NCI-H1092 treated with DMSO at 0.1 percent for 48 hours (cell line): ENCODE results near the gene HLCS.
"Not testable (repeated sequence)": the region's sequence is repeated elsewhere in the genome, so short reads cannot be mapped to it uniquely, and the experiment has no call there.

ENCODE experiments used
- DNase-seq: peaks from one replicate; lab custom pipeline; 2025; lab: John Stamatoyannopoulos, UW

The HLCS gene

DNA sequence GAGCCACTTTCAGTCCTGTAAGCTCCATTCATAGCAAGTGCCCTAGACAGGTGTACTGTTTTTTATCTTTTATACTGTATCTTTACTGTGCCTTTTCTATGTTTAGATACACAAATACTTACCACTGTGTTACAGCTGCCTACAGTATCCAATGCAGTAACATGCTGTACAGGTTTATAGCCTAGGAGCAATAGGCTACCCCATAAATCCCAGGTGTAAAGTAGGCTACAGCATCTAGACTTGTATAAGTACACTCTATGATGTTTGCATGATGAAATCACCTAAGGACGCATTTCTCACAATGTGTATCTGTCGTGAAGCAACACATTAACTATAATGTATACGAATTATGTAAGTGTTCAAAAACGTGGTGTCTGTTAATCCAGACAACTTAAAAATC, 10.7 kb downstream of the HLCS start:
- no peak for DNase-seq

DNA sequence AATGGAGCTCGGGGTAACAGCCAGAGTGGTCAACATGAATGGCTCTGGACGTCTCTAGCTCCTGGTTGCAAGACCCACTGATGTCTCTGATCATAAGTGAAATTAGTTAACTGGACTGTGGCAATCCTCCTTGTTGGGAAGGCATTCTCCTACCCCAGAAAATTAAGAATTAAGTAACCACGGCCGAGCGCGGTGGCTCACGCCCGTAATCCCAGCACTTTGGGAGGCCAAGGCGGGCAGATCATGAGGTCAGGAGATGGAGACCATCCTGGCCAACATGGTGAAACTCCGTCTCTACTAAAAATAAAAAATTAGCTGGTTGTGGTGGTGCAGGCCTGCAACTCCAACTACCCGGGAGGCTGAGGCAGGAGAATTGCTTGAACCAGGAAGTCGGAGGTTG, 14.1 kb downstream of the HLCS start:
- DNase-seq: not testable (repeated sequence)

DNA sequence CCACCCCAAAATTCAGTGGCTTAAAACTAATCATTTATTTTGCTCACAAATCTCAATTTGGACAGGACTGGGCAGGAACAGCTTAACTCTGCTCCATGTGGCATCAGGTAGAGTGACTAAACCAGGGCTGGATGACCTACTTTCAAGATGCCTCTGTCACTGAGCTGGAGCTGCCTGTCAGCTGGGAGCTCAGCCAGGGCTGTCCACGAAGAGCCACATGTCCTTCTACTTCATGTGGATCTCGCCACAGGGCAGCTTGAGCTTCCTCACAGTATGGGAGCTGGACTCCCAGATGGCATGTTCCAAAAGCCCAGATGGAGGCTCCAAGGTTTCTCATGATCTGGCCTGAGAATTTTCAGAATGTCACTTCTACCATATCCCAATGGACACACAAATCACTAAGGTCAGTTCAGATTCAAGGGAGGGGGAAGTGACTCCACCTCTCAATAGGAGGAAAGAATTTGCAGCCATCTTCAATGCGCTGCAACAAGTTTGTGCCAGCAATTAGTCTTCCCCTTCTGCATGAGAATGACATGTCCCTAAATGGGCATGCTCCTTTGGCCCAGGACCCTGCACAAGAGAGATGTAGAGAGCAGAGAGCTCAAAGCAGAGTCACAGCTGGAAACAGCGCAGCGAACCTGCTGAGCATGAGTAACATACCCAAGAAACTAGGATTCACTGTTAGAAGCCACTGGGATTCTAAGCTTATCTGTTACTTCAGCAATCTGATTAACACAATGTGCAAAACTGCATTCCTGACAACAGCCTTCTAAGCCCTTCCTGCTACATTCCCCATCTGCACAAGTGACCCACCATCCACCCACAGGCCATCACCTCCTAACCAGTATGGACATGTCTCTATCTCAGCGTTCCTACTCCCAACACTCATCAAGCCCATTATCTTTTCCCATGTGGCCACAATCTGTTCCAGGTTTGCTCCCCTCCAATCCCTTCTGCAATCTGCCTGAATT, 17.0 kb downstream of the HLCS start:
- no peak for DNase-seq

DNA sequence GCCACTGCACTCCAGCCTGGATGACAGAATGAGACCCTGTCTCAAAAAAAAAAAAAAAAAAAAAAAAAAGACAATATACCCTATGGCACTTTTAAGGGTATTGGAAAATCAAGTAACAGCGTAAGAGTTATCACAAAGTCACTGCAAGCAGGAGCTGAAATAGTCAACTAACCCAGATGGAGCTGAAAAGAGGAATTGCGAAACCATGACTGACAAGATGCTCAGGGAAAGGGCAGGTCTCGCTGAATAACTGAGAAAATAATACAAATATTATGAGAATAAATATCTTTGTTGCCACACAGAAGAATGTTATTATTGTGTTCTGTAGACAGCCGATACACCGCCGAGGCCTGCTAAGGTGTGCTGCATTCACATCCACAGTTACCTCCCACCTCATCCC, 17.8 kb downstream of the HLCS start:
- DNase-seq: no peak

DNA sequence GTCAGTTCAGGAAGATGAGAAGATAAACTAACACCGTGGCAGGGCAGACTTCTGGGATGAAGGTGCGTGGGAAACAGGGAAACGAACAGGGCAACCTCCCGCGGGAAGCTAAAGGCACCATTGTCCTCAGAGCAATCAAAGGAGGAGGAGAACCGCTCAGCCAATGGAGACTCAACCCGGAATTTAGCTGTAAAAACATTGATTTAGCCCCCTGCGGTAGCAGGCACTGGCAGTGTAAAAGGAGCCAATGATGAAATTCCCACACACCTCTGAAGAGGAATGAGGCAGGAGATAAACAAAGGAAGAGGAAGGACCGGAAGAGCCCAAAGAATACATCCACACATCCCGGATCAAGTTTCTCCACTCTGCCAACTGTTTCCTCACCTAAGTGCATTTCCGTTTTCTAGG, 19.5 kb downstream of the HLCS start:
- no peak for DNase-seq

DNA sequence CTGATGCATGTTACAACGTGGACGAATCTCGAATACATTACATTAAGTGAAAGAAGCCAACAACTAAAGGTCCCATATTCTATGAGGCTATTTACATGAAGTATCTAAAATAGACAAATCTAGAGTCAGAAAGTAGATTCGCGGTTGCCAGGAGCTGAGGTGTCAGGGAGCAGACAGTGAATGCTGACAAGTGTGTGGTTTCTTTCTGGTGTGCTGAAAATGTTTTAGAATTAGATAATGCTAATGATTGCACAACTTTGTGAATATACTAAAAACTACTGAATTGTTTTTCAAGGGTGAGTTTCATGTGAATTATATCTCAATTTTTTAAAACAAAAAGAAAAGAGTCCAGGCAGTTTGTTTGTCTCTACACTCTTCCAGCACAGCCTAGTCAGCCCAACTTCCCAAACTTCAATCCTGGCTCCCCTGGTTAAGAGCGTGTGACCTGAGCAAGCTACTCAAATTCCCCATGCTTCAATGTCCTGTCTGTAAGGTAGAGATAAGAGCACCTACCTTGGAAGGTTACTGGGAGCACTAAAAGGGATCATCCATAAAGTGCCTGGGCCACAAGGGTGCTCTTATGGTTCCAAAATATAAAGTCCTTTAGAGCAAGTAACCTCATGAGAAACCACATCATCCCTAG, 20.9 kb downstream of the HLCS start:
- no peak for DNase-seq

DNA sequence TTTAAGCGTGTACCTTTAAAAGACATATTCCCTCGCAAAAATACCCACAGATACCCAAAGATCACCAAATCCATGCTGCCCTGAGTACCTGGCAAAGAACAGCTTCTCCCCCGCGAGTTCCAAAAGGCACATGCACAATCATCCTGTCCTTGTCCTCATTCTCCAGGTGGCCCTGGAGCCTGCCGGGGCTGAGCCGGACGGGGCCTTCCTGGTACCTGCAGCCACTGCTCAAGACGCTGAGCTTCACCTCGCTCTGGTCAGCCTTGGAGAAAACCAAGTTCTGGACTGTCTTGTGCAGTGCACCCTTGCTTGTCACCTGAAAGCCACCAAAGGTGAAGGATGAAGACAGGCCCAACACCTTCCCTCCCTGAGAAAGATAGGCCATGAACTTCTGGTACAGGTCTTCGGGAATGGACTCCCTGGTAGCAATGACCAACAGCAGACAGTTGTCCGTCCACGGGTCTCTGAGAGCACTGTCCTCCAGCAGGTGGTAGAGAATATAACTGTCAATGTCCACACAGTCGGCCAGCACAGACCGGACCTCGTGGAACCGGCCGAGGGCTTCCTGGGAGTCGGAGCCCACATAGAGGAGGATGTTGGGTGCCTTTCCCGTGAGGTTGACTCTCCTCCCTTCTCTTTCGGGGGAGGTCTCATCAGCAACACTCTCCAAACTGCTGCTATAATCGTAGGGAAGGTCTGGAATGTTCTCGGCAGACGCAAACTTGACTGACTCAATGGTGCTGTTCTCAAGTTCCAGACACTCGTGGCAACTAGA, 29.9 kb downstream of the HLCS start:
- no peak for DNase-seq

DNA sequence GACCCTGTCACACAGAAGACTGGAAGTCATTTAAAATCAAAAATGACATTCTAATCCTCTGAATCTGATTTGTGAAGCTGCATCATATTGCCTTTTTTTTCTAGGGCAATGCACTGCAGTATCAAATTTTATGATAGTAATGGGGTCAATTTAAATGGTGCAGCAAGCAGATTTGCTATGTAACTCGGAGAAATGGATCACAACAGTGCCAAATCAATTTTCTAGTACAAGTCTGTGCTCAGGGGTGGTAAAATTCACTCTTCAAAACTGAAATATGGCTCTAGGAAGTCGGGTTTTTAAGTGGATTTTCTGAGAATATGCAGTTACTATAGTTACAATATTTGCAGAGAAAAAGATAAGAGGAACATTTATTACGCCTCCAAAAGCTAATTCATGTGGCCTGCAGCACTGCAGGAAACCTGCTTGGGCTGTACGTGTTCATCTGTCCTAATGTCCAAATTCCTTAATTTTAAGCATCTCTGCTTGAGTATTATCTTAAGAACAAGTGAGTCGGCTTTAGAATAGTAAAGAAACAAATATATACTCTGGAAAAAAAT, 31.5 kb downstream of the HLCS start:
- peak; percentile 7 for DNase-seq

DNA sequence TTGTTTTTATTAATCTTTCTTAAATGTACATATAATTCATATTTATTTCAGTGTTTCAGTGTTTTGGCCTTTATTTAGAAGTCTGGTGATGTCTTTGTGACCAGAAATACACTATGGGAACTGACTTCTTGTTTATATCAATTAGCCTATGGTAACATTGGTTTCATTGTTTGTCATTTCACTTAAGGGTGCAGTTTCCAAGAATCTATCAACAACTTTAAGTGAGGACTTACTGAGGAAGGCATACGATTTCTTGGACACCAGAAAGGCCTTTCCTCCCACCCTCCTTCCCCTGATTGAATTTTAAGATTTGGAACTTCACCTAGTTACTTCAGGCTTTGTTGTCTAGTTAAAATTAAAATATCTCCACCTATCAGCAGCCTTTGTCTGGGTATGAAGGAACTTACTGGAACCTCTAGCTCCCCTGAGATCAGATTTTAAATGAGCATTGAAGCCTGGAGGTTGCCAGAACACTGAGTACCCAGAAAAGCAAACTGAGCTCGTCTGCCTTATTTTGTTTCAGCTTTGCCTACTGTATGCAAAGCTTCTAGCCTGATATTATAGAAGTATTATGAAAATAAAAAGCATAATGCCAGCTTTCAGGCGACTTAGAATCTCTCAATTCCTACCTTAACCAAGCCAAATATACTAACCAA, 34.2 kb downstream of the HLCS start:
- no peak for DNase-seq

DNA sequence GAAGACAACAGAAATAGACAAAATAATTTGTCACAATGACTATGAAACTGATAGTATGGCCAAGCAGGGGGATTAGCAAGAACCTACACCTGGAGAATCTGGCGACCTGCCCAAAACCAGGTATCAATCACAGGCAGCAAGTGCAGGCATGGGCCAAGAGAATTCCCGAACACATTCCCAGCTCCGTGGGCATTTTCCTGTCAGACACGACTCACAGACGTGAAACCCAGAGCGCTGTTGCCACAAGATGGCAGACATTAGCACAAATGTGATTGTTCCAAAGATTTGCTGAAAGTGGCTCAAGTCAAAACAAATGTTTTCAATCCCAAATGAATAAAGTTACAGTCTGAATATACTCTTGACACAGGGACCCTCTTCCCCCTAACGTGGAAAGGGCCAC, 36.8 kb downstream of the HLCS start:
- no peak for DNase-seq

DNA sequence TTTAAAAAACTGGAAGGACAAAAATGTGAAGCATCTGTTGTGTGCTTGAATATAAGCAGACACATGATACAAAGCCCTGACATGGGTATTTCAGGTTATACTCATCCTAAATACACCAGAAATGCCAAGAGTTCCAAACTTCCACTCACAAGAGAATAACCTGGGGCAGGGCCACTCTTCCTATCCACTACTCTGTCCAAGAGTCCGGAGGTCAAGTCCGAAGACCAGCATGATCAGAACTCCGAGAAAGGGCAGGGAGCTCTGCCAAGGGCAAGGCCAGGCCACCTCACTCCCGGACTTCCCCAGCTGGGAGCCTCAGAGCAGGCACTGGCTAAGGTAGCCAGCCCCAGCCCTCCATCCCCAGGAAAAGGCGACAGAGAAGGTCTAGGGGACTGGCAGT, 37.5 kb downstream of the HLCS start:
- DNase-seq: no peak

DNA sequence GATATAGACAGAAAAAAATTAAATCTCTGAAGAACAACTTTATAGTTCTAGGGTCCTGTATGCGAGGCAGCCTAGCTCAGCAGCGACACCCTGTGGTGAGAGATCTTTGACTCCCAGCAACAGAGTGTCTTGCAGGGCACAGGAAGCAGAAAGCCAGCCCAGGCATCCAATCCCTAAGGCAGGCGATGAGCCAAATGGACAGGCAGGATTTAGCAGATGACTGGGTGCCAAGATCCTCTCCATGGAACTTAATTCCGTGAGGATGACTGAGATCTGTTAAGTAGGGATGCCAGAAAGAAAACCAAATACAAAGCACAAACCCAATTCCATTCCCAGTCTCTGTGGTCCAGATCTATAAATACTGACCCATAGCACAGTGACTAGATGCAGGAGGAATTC, 38.8 kb downstream of the HLCS start:
- DNase-seq: peak; percentile 45

DNA sequence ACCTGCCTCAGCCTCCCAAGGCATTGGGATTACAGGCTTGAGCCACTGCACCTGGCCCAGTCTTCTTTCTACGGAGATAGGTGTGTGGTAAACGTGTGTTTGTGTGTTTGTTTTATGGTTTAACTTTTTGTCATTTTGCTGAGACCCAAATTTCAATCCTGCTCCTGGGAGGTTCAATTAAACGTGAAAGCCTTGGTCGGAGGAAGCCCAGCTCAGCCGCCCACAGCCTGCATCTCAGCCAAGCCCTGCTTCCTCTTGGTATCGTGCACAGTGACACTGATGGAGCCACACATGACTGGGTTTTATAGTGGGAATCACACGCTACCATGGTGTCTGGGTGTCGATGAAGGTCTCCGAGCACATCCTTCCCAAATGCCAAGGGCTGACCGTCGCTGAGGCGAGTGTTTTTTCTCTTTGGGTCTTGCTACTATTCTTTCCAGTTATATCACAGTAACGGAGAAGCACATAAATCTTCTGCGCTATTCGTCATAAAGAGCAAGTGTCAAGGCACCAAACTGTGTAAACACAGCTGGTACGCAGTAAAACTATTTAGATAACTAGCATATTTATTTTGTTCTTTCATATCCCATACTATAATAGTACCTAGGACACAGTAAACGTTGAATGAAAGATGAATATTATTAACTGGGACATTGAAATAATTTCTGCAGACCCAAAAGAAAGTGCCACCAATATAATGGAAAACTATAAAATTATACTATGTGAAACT, 39.3 kb downstream of the HLCS start:
- no peak for DNase-seq

DNA sequence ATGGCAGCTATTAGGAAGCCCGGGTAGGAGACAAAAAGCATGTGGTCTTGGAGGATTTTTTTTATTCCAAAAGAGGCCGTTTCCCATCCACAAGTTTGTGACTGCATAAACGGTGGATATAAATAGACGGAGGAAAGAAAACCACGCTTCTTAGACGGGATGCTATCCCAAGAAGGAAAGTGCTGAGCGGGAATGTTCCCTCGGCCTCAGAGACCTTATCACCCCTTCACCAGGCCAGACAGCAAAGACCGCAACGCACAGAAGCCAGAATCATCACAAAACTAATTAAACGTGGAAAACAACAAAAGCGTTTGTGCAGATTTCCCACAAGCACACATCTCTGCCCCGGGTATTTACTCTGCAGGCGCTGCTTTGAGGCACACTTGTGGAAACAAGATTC, 43.2 kb downstream of the HLCS start:
- no peak for DNase-seq

DNA sequence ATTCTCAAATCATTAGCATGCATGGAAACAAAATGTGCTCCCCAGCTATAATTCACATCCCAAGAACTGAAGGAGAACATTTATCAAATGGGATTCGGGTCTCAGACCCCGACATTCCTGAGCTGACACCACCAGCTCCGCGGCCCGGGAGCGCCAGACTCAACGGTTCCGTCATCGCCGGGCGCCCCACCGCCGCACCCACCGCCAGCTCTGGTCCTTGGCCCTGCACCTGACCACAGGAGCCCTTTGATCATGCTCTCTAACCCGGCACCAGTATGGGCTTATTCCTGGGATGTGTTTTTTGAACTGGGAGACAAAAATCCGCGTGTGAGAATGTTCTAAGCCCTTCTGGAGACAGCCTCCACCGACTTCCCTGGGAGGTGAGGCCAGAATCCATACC, 43.6 kb downstream of the HLCS start:
- no peak for DNase-seq

DNA sequence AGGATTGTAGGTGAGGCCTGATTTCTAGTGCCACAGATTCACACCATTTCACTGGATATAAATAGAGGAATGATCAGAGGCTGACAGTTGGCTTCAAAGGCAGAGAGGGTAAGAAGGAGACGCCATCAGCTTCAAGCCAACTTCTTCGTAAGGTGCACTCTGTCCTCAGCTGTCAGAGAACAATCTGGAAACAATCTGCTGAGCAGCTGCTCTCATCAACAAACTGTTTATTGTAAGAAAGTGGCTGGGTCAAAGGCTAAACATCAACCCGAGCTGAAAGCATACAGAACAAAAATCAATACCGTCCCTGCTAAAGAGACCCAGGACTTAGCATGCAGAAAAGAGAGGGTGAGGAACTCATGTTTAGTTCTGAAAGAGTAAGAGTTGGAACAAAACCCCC, 48.2 kb downstream of the HLCS start:
- no peak for DNase-seq

DNA sequence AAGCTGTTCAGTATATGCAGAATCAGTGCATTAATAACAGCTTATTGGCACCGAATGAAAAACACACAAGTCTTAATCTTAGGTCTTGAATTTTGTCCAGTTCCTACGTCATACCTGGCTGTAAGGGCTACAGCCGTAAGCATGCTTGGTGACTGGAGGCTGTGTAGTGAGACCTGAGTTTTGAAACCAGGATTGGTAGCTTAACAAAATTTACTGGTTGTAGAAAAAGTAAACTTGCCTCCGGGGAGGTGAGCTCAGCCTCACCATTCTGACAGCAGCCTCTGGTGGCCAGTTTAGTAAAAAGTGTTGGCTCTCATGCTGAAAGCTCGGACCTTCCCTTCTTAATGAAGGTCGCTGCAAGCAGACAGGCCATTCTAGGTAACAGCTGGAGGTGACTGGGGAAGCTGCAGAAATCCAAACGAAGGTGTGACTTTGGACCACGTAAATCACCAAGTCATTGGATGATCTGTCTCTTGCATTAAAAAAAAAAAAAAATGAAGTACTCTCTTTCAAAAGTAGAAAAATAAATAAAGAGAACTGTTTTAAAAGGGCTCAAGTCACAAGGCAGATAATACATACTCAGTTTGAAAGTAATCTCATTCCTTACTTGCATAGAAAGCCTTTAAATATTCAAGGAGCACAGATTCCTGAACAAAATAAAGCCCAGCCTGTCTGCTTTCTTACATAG, 48.9 kb downstream of the HLCS start:
- no peak for DNase-seq

DNA sequence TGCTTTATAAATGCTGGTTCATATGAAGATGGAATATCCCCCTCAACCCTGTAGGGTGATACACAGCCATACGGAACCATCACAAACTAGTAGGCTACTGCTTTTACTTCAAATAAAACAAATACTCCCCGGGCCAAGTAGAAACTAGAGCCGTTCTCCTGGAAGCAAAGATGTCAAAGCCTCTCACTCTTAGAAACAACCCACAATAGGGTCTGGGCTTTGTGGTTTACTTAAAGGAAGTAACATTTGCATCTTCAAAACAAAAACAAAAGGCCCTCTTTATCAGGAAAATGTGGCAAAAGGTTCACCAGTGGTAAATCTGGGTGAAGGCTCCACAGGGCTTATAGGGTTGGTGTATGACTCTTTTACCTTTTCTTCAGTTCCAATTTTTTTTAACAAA, 49.8 kb downstream of the HLCS start:
- DNase-seq: no peak

DNA sequence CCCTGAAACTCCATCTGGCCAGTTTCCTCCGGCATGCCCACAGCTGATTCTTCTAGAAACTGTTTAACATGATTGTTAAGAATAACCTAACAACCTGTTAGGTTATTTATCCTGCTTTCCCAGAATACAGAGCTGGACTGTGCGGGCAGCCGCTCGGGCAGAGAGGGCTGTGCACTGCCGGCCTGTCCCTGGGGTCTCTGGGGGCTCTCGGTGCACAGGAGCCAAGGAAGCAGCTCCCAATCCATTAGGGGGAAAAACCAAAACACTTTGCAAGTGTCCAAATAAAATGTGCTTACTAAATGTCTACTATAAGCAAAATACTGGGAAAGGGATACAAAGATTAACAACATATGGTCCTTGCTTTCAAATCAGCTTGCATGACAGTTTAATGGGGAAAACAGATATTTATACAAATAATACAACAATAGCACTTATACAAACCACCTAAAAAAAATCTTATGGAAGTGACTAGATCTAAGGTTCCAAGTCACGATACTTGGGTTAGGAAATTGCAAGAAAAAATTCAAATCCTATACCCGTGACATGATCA, 50.7 kb downstream of the HLCS start:
- no peak for DNase-seq

DNA sequence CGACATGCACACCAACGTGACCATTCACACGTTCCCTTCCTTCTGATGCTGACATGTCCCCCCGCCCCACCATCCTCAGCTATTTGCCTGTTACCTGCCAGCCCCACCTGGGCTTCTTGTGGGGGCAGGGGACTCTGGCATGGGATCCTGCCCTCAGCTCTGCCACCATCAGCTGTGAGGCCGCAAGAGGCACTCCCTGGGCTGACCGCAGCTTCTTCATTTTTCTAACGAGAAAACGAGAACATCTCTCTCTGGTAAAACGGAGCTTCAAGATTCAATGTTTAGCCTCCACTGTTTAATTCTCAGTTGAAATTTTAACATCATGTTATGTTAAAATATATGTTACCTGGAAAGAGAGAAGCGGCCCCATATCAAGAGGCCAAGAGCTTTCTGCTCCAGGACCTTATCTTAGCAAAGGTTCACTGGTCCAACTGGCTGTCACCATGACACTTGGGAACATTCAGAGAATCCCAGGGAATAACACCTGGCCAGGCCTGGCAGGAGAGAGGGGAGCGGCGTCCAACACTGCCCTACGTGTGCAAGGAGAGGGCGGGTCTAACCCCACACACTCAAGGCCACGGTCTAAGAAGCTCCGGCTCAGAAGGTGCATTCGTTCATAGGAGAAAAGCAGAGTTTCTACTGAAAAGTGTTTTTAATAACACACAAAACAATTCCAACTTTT, 51.3 kb downstream of the HLCS start:
- no peak for DNase-seq
